ENCODE measurements around the gene DBNL.

GRCh38 chr7:44066494-44067063 lies 22.1 kb downstream of the DBNL start:
- TF ChIP-seq RARB (CRISPR knock-in tag; IDR thresholded peaks at IDR 0.05) = no peak
- no peak for TF ChIP-seq ZNF8 (CRISPR knock-in tag; IDR thresholded peaks at IDR 0.05)
- TF ChIP-seq BACH2 (CRISPR knock-in tag; IDR thresholded peaks at IDR 0.05; ENCODE audit: borderline replicate concordance) = no peak
- no peak for TF ChIP-seq OSR1 (CRISPR knock-in tag; IDR thresholded peaks at IDR 0.05)
- no peak for TF ChIP-seq ZNF70 (CRISPR knock-in tag; IDR thresholded peaks at IDR 0.05)
- TF ChIP-seq ZC3H10 (CRISPR knock-in tag; IDR thresholded peaks at IDR 0.05) = no peak
